ENCODE results near the gene SPTLC1. TPM values are rescaled to one million over a fixed set of nuclear protein-coding genes. Genes with fewer than 3 reads are reported as not detected.

The SPTLC1 gene
- total and polyA plus RNA-seq, 2 of the 8 experiments (the other 6 are each of a cell fraction or from before 2014, with no cell fraction given), result 34.2 to 62.1 TPM

GRCh38 chr9:92142329-92142728 is 27.1 kb upstream of the SPTLC1 start:
- H2BK12ac ChIP-seq (ENCODE audit: low read depth, low read length), result no peak overlapping the region
- no peak overlapping the region for H3K9ac ChIP-seq (replicated peaks in 1 of 4; ENCODE audit: extremely low read depth in 1 of 4, low read depth in 3 of 4, low read length in 3 of 4)
- ChIA-PET POLR2A (ENCODE audit: partially characterized antibody) (interaction anchor here (1.3 kb wide), 1 partner anchor 49 kb away, joined by 4 read pairs; no protein-coding TSS in a partner anchor), CTCF (ENCODE audit: partially characterized antibody) (interaction anchor here (1.0 to 8.8 kb wide), 6 partner anchors 17 to 98 kb away, joined by 3 to 116 read pairs (median 31); no protein-coding TSS in a partner anchor)
- peaks cover 3 to 26% (median 16%) of the 10 kb centered on the region in 4 experiments; a peak in 6 of 7 replicates for H3K27me3 ChIP-seq (replicated peaks in 1 of 4; ENCODE audit: control insufficient read depth in 3 of 4, extremely low read depth in 1 of 4, insufficient read depth in 3 of 4, low read length in 3 of 4)
- no peak overlapping the region for H3K56ac ChIP-seq (replicated peaks; ENCODE audit: insufficient read length, low read depth, low read length)
- no peak overlapping the region for H2BK120ac ChIP-seq (replicated peaks; ENCODE audit: low read depth, low read length)
- peaks cover 3% of the 10 kb centered on the region in 2 experiments for H4K20me1 ChIP-seq (replicated peaks in 1 of 2; ENCODE audit: control insufficient read depth in 1 of 2, insufficient read depth in 2 of 2, low read length in 2 of 2)
- no peaks in the 10 kb centered on the region for H3K36me3 ChIP-seq (ENCODE audit: control insufficient read depth in 2 of 4, insufficient read depth in 4 of 4, low read length in 3 of 4)
- peaks cover 4% of the 10 kb centered on the region; the same call in 1 of the 2 replicates for H3K23me2 ChIP-seq (ENCODE audit: low read depth, low read length)
- H4K8ac ChIP-seq (ENCODE audit: extremely low read depth, insufficient read depth, low read length), result no peak overlapping the region
- no peak overlapping the region for H4K5ac ChIP-seq (ENCODE audit: insufficient read length, low read depth, low read length)
- no peak overlapping the region for H3K4me3 ChIP-seq (ENCODE audit: extremely low read depth in 1 of 4, insufficient read depth in 2 of 4, low read depth in 3 of 4, low read length in 4 of 4)
- no peak for DNase-seq (ENCODE audit: low read depth in 1 of 2, low spot score in 2 of 2)
- no peak overlapping the region for H2AFZ ChIP-seq (ENCODE audit: low read length)
- H4K91ac ChIP-seq (replicated peaks; ENCODE audit: insufficient read length, low read length), result no peak overlapping the region
- H2BK20ac ChIP-seq (ENCODE audit: low read length), result no peak overlapping the region
- H3K23ac ChIP-seq (ENCODE audit: insufficient read length), result no peak overlapping the region
- no peak for FAIRE-seq
- H3K27ac ChIP-seq (ENCODE audit: low read depth, low read length), result no peak overlapping the region
- TF ChIP-seq TEAD4 (IDR thresholded peaks at IDR 0.05; ENCODE audit: low read depth, low read length) (no peak), CEBPB (IDR thresholded peaks at IDR 0.05; ENCODE audit: low read depth, low read length) (no peak), POLR2AphosphoS5 (IDR thresholded peaks at IDR 0.05; ENCODE audit: low read depth, low read length) (no peak), SUZ12 (IDR thresholded peaks at IDR 0.05; ENCODE audit: low read length) (no peak), EP300 (IDR thresholded peaks at IDR 0.05; ENCODE audit: borderline replicate concordance in 1 of 2, low read depth in 2 of 2, low read length in 2 of 2) (no peak), CBX8 (IDR thresholded peaks at IDR 0.05; ENCODE audit: borderline replicate concordance, low read depth, low read length) (no peak), PHF8 (conservative IDR thresholded peaks at IDR 0.05; ENCODE audit: low read depth, low read length) (no peak), BRCA1 (IDR thresholded peaks at IDR 0.05; ENCODE audit: low read depth, low read length) (no peak), ASH2L (IDR thresholded peaks at IDR 0.05; ENCODE audit: low read length) (no peak)
- TF ChIP-seq, protein P1, sequence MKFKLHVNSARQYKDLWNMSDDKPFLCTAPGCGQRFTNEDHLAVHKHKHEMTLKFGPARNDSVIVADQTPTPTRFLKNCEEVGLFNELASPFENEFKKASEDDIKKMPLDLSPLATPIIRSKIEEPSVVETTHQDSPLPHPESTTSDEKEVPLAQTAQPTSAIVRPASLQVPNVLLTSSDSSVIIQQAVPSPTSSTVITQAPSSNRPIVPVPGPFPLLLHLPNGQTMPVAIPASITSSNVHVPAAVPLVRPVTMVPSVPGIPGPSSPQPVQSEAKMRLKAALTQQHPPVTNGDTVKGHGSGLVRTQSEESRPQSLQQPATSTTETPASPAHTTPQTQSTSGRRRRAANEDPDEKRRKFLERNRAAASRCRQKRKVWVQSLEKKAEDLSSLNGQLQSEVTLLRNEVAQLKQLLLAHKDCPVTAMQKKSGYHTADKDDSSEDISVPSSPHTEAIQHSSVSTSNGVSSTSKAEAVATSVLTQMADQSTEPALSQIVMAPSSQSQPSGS (IDR thresholded peaks at IDR 0.05; ENCODE audit: low read length), result no peak
- H2BK5ac ChIP-seq (ENCODE audit: low read depth, low read length), result no peak overlapping the region
- WGBS, 2 experiments (ENCODE audit: extremely low coverage in 1 of 2, insufficient coverage in 1 of 2, insufficient read length in 1 of 2, insufficient replicate concordance in 2 of 2, low coverage in 1 of 2, low lambda C conversion rate in 2 of 2, missing lambda C conversion rate in 1 of 2), result 85% methylated on average over 8 of the region's 8 CpGs; no CpG with 5 or more reads in 1 of the 2 experiments
- H2BK15ac ChIP-seq (ENCODE audit: low read length), result no peak overlapping the region
- no peak overlapping the region for H2AK5ac ChIP-seq (ENCODE audit: low read depth, low read length)
- H3K9me3 ChIP-seq (ENCODE audit: insufficient read depth in 2 of 2, low read depth in 1 of 2, low read length in 1 of 2), result no peaks in the 10 kb centered on the region
- no peaks in the 10 kb centered on the region for H3K79me2 ChIP-seq (ENCODE audit: control insufficient read depth in 1 of 2, insufficient read depth in 2 of 2, low read length in 2 of 2)
- no peaks in the 10 kb centered on the region for H3K79me1 ChIP-seq (ENCODE audit: low read depth, low read length)
- H3K14ac ChIP-seq (ENCODE audit: insufficient read length), result no peak overlapping the region
- no peak overlapping the region for H3K4ac ChIP-seq (replicated peaks; ENCODE audit: insufficient read length, low read depth, low read length)
- H3K18ac ChIP-seq (ENCODE audit: extremely low read depth, low read length), result no peak overlapping the region
- H3K4me1 ChIP-seq (replicated peaks in 1 of 4; ENCODE audit: control insufficient read depth in 3 of 4, insufficient read depth in 4 of 4, low read length in 3 of 4), result peaks cover 0 to 10% (median 6%) of the 10 kb centered on the region in 4 experiments; a peak in 5 of 7 replicates
- no peak overlapping the region; a peak in 1 of 4 replicates for H3K4me2 ChIP-seq (ENCODE audit: insufficient read depth in 1 of 2, low read depth in 2 of 2, low read length in 2 of 2)
